Measurements from ENCODE around the gene ZDHHC4. TPM values are rescaled to one million over a fixed set of nuclear protein-coding genes. Genes with fewer than 3 reads are reported as not detected.

The ZDHHC4 gene
- total and polyA plus RNA-seq, 9 of the 15 experiments (the other 6 are each of a cell fraction or from before 2014, with no cell fraction given), result 33.4 to 106 (median 58.3) TPM

DNA sequence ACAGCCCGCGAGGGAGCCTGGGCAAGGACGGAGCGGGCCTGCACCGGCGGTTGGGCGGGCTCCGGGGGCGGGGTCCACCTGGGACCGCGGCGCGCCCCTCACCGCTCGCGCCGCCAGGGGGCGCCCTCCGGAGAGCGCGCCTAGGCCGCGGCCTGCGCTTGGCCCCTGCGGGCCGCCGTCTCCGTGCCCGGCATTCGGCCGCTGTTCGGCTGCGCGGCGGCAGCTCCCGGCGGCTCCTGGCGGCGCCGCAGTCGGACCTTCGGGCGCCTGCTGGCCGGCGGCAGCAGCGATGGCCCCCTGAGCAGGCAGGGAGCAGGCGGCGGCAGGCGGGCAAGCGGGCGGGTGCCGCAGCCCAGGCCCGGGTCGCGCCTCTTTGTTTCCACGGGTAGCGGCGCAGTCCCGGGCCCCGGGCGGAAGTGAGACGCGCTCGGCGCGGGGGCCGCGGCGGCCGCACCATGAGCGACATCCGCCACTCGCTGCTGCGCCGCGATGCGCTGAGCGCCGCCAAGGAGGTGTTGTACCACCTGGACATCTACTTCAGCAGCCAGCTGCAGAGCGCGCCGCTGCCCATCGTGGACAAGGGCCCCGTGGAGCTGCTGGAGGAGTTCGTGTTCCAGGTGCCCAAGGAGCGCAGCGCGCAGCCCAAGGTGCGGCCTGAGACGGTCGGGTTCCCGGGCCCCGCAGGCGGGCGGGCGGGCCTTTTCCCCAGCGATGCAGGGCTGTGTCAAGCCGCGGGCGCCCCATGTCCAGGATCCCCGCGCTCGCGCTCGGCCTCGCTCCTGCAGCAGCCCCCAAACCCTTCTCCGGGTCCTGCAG, 12.8 kb downstream of the ZDHHC4 start, which contains the start of gene INTS15 (continued):
- TF ChIP-seq, protein P1, sequence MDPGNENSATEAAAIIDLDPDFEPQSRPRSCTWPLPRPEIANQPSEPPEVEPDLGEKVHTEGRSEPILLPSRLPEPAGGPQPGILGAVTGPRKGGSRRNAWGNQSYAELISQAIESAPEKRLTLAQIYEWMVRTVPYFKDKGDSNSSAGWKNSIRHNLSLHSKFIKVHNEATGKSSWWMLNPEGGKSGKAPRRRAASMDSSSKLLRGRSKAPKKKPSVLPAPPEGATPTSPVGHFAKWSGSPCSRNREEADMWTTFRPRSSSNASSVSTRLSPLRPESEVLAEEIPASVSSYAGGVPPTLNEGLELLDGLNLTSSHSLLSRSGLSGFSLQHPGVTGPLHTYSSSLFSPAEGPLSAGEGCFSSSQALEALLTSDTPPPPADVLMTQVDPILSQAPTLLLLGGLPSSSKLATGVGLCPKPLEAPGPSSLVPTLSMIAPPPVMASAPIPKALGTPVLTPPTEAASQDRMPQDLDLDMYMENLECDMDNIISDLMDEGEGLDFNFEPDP (CRISPR knock-in tag; IDR thresholded peaks at IDR 0.05), result no peak
- TF ChIP-seq ZFP30 (CRISPR knock-in tag; IDR thresholded peaks at IDR 0.05; ENCODE audit: borderline replicate concordance), result no peak
- no peak for TF ChIP-seq BCOR (IDR thresholded peaks at IDR 0.05)
- TF ChIP-seq RBM15 (IDR thresholded peaks at IDR 0.05; ENCODE audit: insufficient read depth, low read length), result no peak
- no peak for TF ChIP-seq MEIS2 (IDR thresholded peaks at IDR 0.05; ENCODE audit: partially characterized antibody)
- peak; percentile 87 for TF ChIP-seq FUS (optimal IDR thresholded peaks at IDR 0.05; ENCODE audit: low read depth, low read length)
- peak in 1 of 2 experiments; percentile 80; a peak in 2 of 4 replicates for TF ChIP-seq HDAC1 (IDR thresholded peaks at IDR 0.05)
- TF ChIP-seq DACH1 (IDR thresholded peaks at IDR 0.05; ENCODE audit: partially characterized antibody), result no peak
- TF ChIP-seq ZNF175 (CRISPR knock-in tag; IDR thresholded peaks at IDR 0.05; ENCODE audit: low read depth), result no peak
- no peak for TF ChIP-seq U2AF2 (optimal IDR thresholded peaks at IDR 0.05; ENCODE audit: low read depth, low read length)
- TF ChIP-seq HNRNPL (IDR thresholded peaks at IDR 0.05; ENCODE audit: low read depth, low read length), result no peak
- no peak for TF ChIP-seq NFIC (IDR thresholded peaks at IDR 0.05)
- TF ChIP-seq ZNF274 (IDR thresholded peaks at IDR 0.05; ENCODE audit: borderline replicate concordance, low read depth, low read length), result no peak
- TF ChIP-seq ZNF766 (CRISPR knock-in tag; conservative IDR thresholded peaks at IDR 0.05), result no peak
- no peak for TF ChIP-seq MLLT1 (IDR thresholded peaks at IDR 0.05)
- TF ChIP-seq ZNF146 (CRISPR knock-in tag; IDR thresholded peaks at IDR 0.05; ENCODE audit: unreplicated experiment), result no peak
- TF ChIP-seq KLF16 (IDR thresholded peaks at IDR 0.05), result no peak
- no peak for TF ChIP-seq ZNF12 (CRISPR knock-in tag; IDR thresholded peaks at IDR 0.05)
- TF ChIP-seq HDAC6 (IDR thresholded peaks at IDR 0.05; ENCODE audit: low read depth, low read length), result peak; percentile 10; the same call in 1 of the 2 replicates
- peak; percentile 52 for TF ChIP-seq ETV1 (tag; conservative IDR thresholded peaks at IDR 0.05; ENCODE audit: low read depth)
- no peak for TF ChIP-seq ZNF785 (CRISPR knock-in tag; IDR thresholded peaks at IDR 0.05)
- TF ChIP-seq, protein P2, sequence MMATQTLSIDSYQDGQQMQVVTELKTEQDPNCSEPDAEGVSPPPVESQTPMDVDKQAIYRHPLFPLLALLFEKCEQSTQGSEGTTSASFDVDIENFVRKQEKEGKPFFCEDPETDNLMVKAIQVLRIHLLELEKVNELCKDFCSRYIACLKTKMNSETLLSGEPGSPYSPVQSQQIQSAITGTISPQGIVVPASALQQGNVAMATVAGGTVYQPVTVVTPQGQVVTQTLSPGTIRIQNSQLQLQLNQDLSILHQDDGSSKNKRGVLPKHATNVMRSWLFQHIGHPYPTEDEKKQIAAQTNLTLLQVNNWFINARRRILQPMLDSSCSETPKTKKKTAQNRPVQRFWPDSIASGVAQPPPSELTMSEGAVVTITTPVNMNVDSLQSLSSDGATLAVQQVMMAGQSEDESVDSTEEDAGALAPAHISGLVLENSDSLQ (IDR thresholded peaks at IDR 0.05), result peak; percentile 14; the same call in 1 of the 2 replicates
- TF ChIP-seq PHF21A (IDR thresholded peaks at IDR 0.05; ENCODE audit: borderline replicate concordance, low read depth), result no peak
- TF ChIP-seq MXI1 (IDR thresholded peaks at IDR 0.05; ENCODE audit: low read depth, low read length), result no peak
- peak; percentile 65 for TF ChIP-seq ELF1 (tag; IDR thresholded peaks at IDR 0.05)
- peak in 1 of 2 experiments; percentile 88; a peak in 2 of 4 replicates for TF ChIP-seq SIN3A (IDR thresholded peaks at IDR 0.05; ENCODE audit: borderline replicate concordance in 2 of 2, control insufficient read depth in 1 of 2, low read depth in 2 of 2, low read length in 2 of 2)
- no peak for TF ChIP-seq PRMT5 (CRISPR knock-in tag; IDR thresholded peaks at IDR 0.05)
